ENCODE results near the gene PDIK1L. TPM values are rescaled to one million over a fixed set of nuclear protein-coding genes. Genes with fewer than 3 reads are reported as not detected.
A peak's percentile ranks its signal among the peaks of the same experiment; 100 is the strongest.

PDIK1L gene
- total RNA-seq, 1 donor from 2014 or later: 22.8 TPM

DNA sequence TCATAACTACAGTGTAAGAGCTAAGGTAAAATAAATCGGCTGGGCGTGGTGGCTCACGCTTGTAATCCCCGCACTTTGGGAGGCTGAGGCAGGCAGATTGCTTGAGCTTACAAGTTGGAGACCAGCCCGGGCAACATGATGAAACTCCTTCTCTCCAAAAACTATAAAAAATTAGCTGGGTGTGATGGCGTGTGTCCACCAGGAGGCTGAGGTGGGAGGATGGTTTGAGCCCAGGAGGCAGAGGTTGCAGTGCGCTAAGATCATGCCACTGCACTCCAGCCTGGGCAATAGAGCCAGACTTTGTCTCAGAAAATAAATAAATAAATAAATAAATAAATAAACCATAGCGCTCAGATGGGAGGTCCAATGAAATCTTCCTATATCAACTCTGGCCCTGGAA lies 30.5 kb downstream of the PDIK1L start:
- H3K27ac Mint-ChIP-seq (ENCODE audit: unreplicated experiment): no peak overlapping the region
- no peaks in the 10 kb centered on the region for H3K36me3 Mint-ChIP-seq (ENCODE audit: low read depth)
- no peak for TF ChIP-seq CTCF (conservative IDR thresholded peaks at IDR 0.05)
- no peaks in the 10 kb centered on the region for H3K9me3 Mint-ChIP-seq
- DNase-seq (ENCODE audit: low read depth, low spot score): no peak
- H3K4me3 Mint-ChIP-seq: no peak overlapping the region
- H3K4me1 Mint-ChIP-seq: no peaks in the 10 kb centered on the region
- peaks cover 4% of the 10 kb centered on the region for H3K27me3 Mint-ChIP-seq (ENCODE audit: low read depth)

- Mint-ChIP-seq H3K9me3 (no peaks in the 10 kb centered on the region), H3K4me3 (no peak overlapping the region), H3K27me3 (ENCODE audit: low read depth) (peaks cover 7% of the 10 kb centered on the region), H3K4me1 (no peaks in the 10 kb centered on the region), H3K36me3 (ENCODE audit: low read depth) (no peaks in the 10 kb centered on the region), H3K27ac (ENCODE audit: unreplicated experiment) (no peak overlapping the region)
- peak; percentile 88 for TF ChIP-seq CTCF (conservative IDR thresholded peaks at IDR 0.05)
- DNase-seq (ENCODE audit: low read depth, low spot score): peak; percentile 79
These were observed 33.7 kb downstream of the PDIK1L start for GRCh38 chr1:26145041-26145959.

GRCh38 chr1:26145960-26146294 lies 34.3 kb downstream of the PDIK1L start:
- no peaks in the 10 kb centered on the region for H3K4me1 Mint-ChIP-seq
- no peak for DNase-seq (ENCODE audit: low read depth, low spot score)
- no peak overlapping the region for H3K4me3 Mint-ChIP-seq
- H3K27me3 Mint-ChIP-seq (ENCODE audit: low read depth): peaks cover 7% of the 10 kb centered on the region
- no peak for TF ChIP-seq CTCF (conservative IDR thresholded peaks at IDR 0.05)
- H3K36me3 Mint-ChIP-seq (ENCODE audit: low read depth): no peaks in the 10 kb centered on the region
- H3K9me3 Mint-ChIP-seq: no peaks in the 10 kb centered on the region
- H3K27ac Mint-ChIP-seq (ENCODE audit: unreplicated experiment): no peak overlapping the region

DNA sequence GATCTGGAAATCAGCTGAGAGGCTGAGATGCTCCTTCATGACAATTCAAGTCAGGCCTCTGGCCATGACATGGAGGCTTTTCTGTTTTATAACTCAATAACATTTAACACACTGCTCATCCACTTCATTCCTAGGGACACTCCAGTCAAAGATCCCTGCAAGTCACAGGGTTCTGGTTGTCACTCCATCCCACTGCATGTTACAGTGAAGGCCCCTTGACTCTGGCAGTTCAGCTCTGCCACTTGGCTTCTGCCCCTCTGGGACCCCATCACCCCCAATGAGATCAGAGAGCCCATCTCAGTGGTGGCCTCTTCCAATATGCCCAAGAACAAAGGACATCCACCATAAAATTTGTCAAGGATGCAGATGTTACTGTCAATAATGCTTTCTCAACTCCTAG lies 37.3 kb downstream of the PDIK1L start:
- DNase-seq (ENCODE audit: low read depth, low spot score): no peak
- H3K4me1 Mint-ChIP-seq: no peaks in the 10 kb centered on the region
- H3K4me3 Mint-ChIP-seq: no peak overlapping the region
- peaks cover 12% of the 10 kb centered on the region for H3K27me3 Mint-ChIP-seq (ENCODE audit: low read depth)
- H3K27ac Mint-ChIP-seq (ENCODE audit: unreplicated experiment): no peak overlapping the region
- no peaks in the 10 kb centered on the region for H3K36me3 Mint-ChIP-seq (ENCODE audit: low read depth)
- no peaks in the 10 kb centered on the region for H3K9me3 Mint-ChIP-seq
- no peak for TF ChIP-seq CTCF (conservative IDR thresholded peaks at IDR 0.05)

DNA sequence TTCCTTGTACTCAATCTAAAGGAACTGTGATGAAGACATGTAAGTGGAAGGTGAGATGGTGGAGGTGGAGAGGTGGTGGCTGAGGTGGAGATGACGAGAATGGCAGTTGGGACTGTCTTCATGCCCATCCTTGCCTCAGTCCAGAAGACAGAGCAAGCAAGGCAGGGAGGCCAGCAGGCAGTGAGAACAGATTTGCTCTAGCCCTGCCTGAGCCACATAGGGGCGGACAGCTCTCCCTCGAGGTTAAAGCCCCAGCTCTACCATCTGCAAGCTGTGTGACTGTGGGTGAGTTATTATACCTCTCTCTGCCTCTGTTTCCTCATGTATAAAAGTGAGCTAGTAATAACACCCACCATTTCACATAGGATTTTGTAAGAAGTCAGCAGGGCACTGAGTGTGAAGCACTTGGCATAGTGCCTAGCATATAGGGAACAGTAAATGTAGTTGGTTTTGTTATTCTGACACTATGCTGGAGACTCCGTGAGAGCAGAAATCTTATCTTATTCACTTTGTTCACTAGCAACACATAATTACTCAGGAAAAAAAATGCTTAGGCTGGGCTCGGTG lies 42.4 kb downstream of the PDIK1L start:
- Mint-ChIP-seq H3K36me3 (ENCODE audit: low read depth) (no peaks in the 10 kb centered on the region), H3K27me3 (ENCODE audit: low read depth) (peaks cover 39% of the 10 kb centered on the region), H3K9me3 (no peaks in the 10 kb centered on the region), H3K27ac (ENCODE audit: unreplicated experiment) (no peak overlapping the region), H3K4me1 (peaks cover 34% of the 10 kb centered on the region), H3K4me3 (no peak overlapping the region)
- no peak for DNase-seq (ENCODE audit: low read depth, low spot score)
- no peak for TF ChIP-seq CTCF (conservative IDR thresholded peaks at IDR 0.05)

Data from neural crest cell (in vitro differentiated cells).